ENCODE measurements around the gene AFF4.

Gene AFF4

GRCh38 chr5:132826424-132827082 is 136.9 kb downstream of the AFF4 start:
- no peak for DNase-seq (ENCODE audit: low spot score)

DNA sequence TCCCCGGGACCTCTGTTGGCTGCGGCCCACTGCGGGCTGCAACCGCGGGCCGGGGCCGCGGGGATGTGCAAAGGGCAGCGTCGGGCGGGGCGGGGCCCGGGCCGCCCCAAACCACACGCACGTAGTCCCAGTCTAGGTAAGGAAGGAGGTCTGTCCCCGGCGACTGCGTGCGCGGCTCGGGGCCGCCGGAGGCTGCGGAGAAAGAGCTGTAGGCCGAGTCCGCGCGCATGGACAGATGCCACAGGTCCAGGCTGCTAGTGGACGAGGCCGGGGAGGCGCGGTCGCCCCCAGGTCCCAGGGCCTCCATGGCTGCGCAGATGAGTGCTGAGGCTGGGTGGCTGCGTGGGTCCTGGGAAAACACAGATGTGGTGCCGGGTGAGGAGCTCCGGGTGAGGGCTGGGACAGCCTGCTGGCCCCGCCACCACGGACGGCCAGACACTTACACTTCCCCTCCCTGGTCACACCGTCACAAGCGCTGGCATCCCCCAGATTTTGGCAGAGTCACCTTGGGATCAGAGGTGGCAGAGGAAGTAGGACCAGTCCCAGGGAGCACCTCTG is 137.5 kb downstream of the AFF4 start:
- no peak for DNase-seq (ENCODE audit: low spot score)
